Measurements from ENCODE around the gene TOB2.
A peak's percentile ranks its signal among the peaks of the same experiment; 100 is the strongest.
"Not testable (repeated sequence)": the region's sequence is repeated elsewhere in the genome, so short reads cannot be mapped to it uniquely, and the experiment has no call there.

The TOB2 gene

DNA sequence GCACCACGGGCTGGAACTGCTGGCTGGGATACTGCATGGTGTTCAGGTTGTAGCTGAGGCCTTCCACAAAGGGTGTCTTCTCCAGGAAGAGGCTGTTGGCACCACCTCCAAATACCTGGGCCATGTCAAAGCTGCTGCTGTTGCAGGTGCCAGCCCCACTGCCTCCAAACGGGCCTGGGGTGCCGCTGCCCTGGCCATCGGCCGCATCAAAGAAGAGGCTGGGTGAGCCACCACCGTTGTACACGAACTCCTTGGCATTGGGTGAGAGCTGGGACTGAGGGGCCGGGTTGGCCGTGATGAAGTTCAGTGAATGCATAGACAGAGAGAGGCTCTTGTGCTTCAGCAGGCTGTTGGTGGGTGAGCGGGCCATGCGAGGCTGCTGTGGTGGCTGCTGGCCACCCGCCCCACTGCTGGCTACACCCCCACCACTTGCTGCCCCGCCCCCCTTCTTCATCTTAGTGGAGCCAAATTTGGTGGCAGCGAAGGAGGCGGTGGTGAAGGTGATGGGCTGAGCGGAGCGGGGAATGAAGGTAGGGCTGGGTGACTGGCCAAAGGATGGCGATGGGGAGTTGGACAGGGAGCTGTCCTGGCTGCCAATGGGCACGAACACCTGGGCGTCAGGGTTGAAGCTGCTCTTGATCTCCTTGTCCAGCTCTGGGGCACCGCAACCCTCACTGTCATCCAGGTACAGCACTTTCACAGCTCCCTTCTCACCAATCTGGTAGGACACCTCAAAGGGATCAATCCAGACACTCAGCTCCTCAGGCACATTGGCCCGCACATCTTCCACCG, 10.1 kb downstream of the TOB2 start:
- no peaks in the 10 kb centered on the region for H3K27me3 Mint-ChIP-seq (ENCODE audit: low read depth)

DNA sequence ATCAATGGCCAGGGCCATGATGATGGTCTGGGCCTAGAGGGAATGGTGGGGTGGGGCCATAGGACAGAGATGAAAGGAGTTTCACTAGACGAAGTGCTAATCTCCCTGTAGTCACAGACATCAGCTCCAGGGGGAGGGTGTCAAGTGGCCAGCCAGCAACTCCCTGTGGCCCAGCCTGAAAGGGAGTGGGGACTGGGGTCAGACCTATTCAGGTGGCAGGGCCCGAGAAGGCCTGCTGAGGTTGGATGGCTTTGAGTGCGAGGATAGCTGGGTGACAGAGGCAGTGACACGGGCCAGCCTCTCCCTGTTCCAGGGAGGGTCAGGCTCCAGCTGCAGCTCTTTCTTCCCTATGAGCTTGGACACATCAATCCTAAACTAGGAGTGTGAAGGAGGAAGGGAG, 11.0 kb downstream of the TOB2 start:
- H3K36me3 Mint-ChIP-seq (ENCODE audit: low read depth), result peaks cover 63% of the 10 kb centered on the region
- no peak overlapping the region for H3K4me3 Mint-ChIP-seq
- no peaks in the 10 kb centered on the region for H3K27me3 Mint-ChIP-seq (ENCODE audit: low read depth)
- H3K4me1 Mint-ChIP-seq, result peaks cover 12% of the 10 kb centered on the region
- peak overlapping the region in 1 of 3 experiments; percentile 66 for H3K27ac Mint-ChIP-seq
- TF ChIP-seq, protein P1, sequence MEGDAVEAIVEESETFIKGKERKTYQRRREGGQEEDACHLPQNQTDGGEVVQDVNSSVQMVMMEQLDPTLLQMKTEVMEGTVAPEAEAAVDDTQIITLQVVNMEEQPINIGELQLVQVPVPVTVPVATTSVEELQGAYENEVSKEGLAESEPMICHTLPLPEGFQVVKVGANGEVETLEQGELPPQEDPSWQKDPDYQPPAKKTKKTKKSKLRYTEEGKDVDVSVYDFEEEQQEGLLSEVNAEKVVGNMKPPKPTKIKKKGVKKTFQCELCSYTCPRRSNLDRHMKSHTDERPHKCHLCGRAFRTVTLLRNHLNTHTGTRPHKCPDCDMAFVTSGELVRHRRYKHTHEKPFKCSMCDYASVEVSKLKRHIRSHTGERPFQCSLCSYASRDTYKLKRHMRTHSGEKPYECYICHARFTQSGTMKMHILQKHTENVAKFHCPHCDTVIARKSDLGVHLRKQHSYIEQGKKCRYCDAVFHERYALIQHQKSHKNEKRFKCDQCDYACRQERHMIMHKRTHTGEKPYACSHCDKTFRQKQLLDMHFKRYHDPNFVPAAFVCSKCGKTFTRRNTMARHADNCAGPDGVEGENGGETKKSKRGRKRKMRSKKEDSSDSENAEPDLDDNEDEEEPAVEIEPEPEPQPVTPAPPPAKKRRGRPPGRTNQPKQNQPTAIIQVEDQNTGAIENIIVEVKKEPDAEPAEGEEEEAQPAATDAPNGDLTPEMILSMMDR (IDR thresholded peaks at IDR 0.05; ENCODE audit: unreplicated experiment in 3 of 3), result no peak
- no peaks in the 10 kb centered on the region for H3K9me3 Mint-ChIP-seq

More for the DNA sequence above, 10.1 kb downstream of the TOB2 start:
- H3K9me3 Mint-ChIP-seq, result no peaks in the 10 kb centered on the region
- no peak overlapping the region for H3K27ac Mint-ChIP-seq
- TF ChIP-seq, protein P1 (IDR thresholded peaks at IDR 0.05; ENCODE audit: unreplicated experiment in 3 of 3), result no peak
- peaks cover 12% of the 10 kb centered on the region for H3K4me1 Mint-ChIP-seq
- H3K4me3 Mint-ChIP-seq, result no peak overlapping the region
- peaks cover 61% of the 10 kb centered on the region for H3K36me3 Mint-ChIP-seq (ENCODE audit: low read depth)

DNA sequence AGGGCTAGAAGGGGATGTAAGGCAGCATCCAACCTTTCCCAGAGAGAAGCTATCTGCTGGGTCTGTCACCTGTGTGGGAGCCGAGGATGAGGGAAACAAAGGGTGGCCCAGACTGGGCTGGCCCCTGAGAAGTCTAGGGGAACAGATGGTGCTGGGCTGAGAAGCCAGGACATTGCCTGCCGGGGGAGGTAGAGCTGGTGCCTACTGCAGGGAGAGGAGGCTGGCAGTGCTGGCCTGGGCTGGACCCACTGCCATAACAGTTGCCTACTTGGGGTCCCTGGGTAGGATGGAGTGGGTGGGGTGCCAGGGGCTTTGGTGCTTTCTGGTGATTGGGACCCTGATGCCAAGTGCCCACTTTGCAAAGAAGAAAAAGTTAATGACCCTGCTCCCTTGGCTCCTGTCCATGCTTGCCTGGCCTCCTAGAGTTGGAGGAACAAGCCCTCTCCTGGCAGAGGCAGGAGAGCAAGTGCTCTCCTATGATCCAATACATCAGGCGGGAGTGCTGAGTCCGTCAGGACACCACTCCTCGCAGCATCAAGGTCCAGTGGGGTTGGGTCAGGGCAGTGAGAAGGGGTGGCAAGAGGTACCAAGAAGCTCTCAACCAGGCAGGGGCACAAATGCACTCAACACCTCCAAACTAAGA, 12.1 kb downstream of the TOB2 start:
- not testable (repeated sequence) for H3K27me3 Mint-ChIP-seq (ENCODE audit: low read depth); H3K4me3 Mint-ChIP-seq; H3K9me3 Mint-ChIP-seq
- Mint-ChIP-seq H3K36me3 (ENCODE audit: low read depth) (peaks cover 63% of the 10 kb centered on the region), H3K4me1 (peaks cover 12% of the 10 kb centered on the region), H3K27ac (peak overlapping the region in 1 of 3 experiments; percentile 60)

DNA sequence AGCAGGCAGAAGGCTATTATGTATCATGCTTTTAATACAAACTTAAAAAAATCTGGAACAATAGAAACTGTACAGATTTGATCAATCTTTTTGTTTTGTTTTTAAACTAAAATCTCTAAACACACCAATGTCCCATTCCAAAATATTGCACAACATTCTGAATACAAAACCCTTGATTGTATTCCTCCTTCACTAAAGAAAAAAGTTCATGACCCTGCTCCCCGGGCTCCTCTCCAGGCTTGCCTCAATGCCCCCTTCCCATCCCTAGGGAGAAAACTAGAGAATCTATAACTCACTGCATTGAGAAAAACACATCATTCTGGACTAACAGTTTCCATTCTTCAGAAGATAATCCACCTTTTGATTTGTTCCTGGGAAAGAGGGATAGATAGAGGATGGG, 13.1 kb downstream of the TOB2 start:
- not testable (repeated sequence) for H3K4me1 Mint-ChIP-seq; H3K27ac Mint-ChIP-seq; H3K9me3 Mint-ChIP-seq; H3K27me3 Mint-ChIP-seq (ENCODE audit: low read depth); H3K4me3 Mint-ChIP-seq
- H3K36me3 Mint-ChIP-seq (ENCODE audit: low read depth), result peaks cover 56% of the 10 kb centered on the region

DNA sequence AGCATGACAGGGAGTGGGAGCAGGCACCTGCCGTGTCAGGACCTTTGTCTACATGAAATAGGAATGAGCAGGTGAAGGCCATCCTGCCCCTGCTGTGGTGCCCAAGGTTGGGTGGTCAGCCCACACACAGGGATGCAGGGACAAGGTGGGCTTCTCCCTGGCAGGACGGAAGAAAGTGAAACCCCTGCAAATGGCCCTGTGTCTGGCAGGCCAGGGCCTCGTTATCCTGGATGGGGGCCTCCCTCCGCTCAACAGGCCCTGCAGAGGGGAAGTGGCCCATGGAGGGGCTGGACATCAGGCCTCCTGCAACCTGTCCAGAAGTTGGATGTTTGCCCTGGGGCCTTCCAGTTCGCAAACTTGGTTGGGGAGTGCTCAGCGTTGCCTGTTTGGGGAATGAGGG, 14.9 kb downstream of the TOB2 start:
- TF ChIP-seq, protein P1 (IDR thresholded peaks at IDR 0.05; ENCODE audit: unreplicated experiment in 3 of 3), result no peak

DNA sequence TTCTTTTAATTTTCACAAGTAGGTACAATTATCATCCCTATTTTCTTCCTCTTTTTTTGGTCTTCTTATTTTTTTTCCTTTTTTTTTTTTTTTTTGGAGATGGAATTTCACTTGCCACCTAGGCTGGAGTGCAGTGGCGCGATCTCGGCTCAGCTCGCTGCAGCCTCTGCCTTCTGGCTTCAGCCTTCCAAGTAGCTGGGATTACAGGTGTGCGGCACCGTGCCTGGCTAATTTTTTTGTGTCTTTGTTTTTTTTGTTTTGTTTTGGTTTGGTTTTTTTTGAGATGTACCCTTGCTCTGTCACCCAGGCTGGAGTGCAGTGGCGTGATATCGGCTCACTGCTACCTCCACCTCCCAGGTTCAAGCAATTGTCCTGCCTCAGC, 16.7 kb downstream of the TOB2 start:
- Mint-ChIP-seq H3K27me3 (ENCODE audit: low read depth) (no peaks in the 10 kb centered on the region), H3K27ac (no peak overlapping the region), H3K4me3 (no peak overlapping the region), H3K9me3 (no peaks in the 10 kb centered on the region), H3K36me3 (ENCODE audit: low read depth) (peaks cover 41% of the 10 kb centered on the region), H3K4me1 (no peaks in the 10 kb centered on the region)
- TF ChIP-seq, protein P1 (IDR thresholded peaks at IDR 0.05; ENCODE audit: unreplicated experiment in 3 of 3), result no peak

More for the DNA sequence above, 14.9 kb downstream of the TOB2 start:
- no peaks in the 10 kb centered on the region for H3K9me3 Mint-ChIP-seq
- no peaks in the 10 kb centered on the region for H3K4me1 Mint-ChIP-seq
- no peak overlapping the region for H3K4me3 Mint-ChIP-seq
- H3K27me3 Mint-ChIP-seq (ENCODE audit: low read depth), result no peaks in the 10 kb centered on the region
- H3K36me3 Mint-ChIP-seq (ENCODE audit: low read depth), result peaks cover 50% of the 10 kb centered on the region
- H3K27ac Mint-ChIP-seq, result peak overlapping the region in 1 of 3 experiments; percentile 14

All from nephron (organoid).